Breast epithelium (tissue), 4 donors: ENCODE data around the gene SLC25A36. TPM values are rescaled to one million over a fixed set of nuclear protein-coding genes. Genes with fewer than 3 reads are reported as not detected.
"Not testable (repeated sequence)": the region's sequence is repeated elsewhere in the genome, so short reads cannot be mapped to it uniquely, and the experiment has no call there.

Experiments
- DNase-seq, 2 donors: peaks; one replicate each; pipeline ENCODE4 v3.0.0-alpha.2; 2019; ENCODE audit warnings: low spot score in 2 of 2
- H3K27ac ChIP-seq, 2 donors: fragments of 200-600 bp; sonication (generic) in 1 of 2; one replicate each; pipeline ENCODE4 v1.5.1; 2016 to 2019; ENCODE audit warnings: mild to moderate bottlenecking in 1 of 2
- H3K27me3 ChIP-seq, 2 donors: fragments of 200-600 bp; sonication (generic) in 1 of 2; one replicate each; pipeline versions ENCODE4 v1.5.1 to v1.6.0; 2017 to 2019; ENCODE audit warnings: control low read depth in 1 of 2, mild to moderate bottlenecking in 1 of 2
- H3K36me3 ChIP-seq: fragments of 200-600 bp; one replicate; pipeline ENCODE4 v1.5.1; 2019
- H3K4me1 ChIP-seq, 2 donors: fragments of 200-600 bp; sonication (generic); one replicate each; pipeline ENCODE4 v1.5.1; 2016 to 2019; ENCODE audit warnings: control low read depth in 1 of 2
- H3K4me3 ChIP-seq, 3 donors: fragments of 200-600 bp; sonication (generic); 1 replicate in 2 of 3; 2 replicates in 1 of 3; pipeline ENCODE4 v1.5.1; 2016 to 2019; ENCODE audit warnings: mild to moderate bottlenecking in 3 of 3, moderate library complexity in 2 of 3
- H3K9me3 ChIP-seq, 2 donors: fragments of 200-600 bp; sonication (generic) in 1 of 2; one replicate each; pipeline ENCODE4 v1.5.1; 2016 to 2019; ENCODE audit warnings: control low read depth in 1 of 2
- CTCF ChIP-seq, 3 donors: fragments of 450-650 bp; IDR thresholded peaks; one replicate each; pipeline ENCODE4 v1.5.1; 2016 to 2017; ENCODE audit warnings: antibody characterized with exemption in 3 of 3, mild to moderate bottlenecking in 3 of 3, moderate library complexity in 3 of 3
- POLR2A ChIP-seq: fragments of 450-650 bp; IDR thresholded peaks from one replicate; pipeline ENCODE4 v1.6.1; 2016; ENCODE audit warnings: antibody characterized with exemption, mild to moderate bottlenecking, moderate library complexity
- POLR2AphosphoS5 ChIP-seq, 3 donors: sonication (generic); formaldehyde crosslinking; IDR thresholded peaks; one replicate each; pipeline ENCODE4 v1.6.1; 2017; ENCODE audit warnings: antibody characterized with exemption in 3 of 3
- intact Hi-C: fragments of 100-400 bp; cut with DNase I; formaldehyde crosslinking; loops from one replicate; pipeline ENCODE4 v1.15.1; 2023; ENCODE audit warnings: low total_unique reads
- total RNA-seq, 3 donors: library from RNA; depleted of rRNA; stranded (reverse); fragments of >200 nt; gene quantifications; one replicate each; pipeline ENCODE4 v1.1.0, GENCODE V29; 2016

Gene SLC25A36
- total RNA-seq, 3 donors from 2014 or later, result 74.7 to 111 (median 86.7) TPM

GRCh38 chr3:140950144-140950543 is 8.5 kb downstream of the SLC25A36 start:
- H3K27ac ChIP-seq, result no peak overlapping the region
- intact Hi-C loops, result no loop called here
- H3K9me3 ChIP-seq, result no peaks in the 10 kb centered on the region
- no peak overlapping the region for H3K4me3 ChIP-seq
- TF ChIP-seq POLR2AphosphoS5 (IDR thresholded peaks at IDR 0.05), result no peak
- no peak for TF ChIP-seq CTCF (IDR thresholded peaks at IDR 0.05)
- no peak for TF ChIP-seq POLR2A
- H3K27me3 ChIP-seq, result no peaks in the 10 kb centered on the region
- no peaks in the 10 kb centered on the region for H3K4me1 ChIP-seq
- no peaks in the 10 kb centered on the region for H3K36me3 ChIP-seq
- no peak for DNase-seq

- no peaks in the 10 kb centered on the region for H3K4me1 ChIP-seq
- no peak for TF ChIP-seq POLR2A
- TF ChIP-seq CTCF (IDR thresholded peaks at IDR 0.05), result no peak
- no peak for TF ChIP-seq POLR2AphosphoS5 (IDR thresholded peaks at IDR 0.05)
Observed at GRCh38 chr3:140950863-140951262, 9.2 kb downstream of the SLC25A36 start.

GRCh38 chr3:140951750-140952149 is 10.1 kb downstream of the SLC25A36 start:
- H3K27me3 ChIP-seq, H3K4me3 ChIP-seq, H3K36me3 ChIP-seq, H3K27ac ChIP-seq, H3K4me1 ChIP-seq, H3K9me3 ChIP-seq, DNase-seq, intact Hi-C loops: not testable (repeated sequence)

More at GRCh38 chr3:140950863-140951262, 9.2 kb downstream of the SLC25A36 start:
- Histone ChIP-seq H3K36me3 (no peaks in the 10 kb centered on the region), H3K27me3 (no peaks in the 10 kb centered on the region), H3K4me3 (no peak overlapping the region), H3K27ac (no peak overlapping the region), H3K9me3 (no peaks in the 10 kb centered on the region)
- intact Hi-C loops, result no loop called here
- DNase-seq, result no peak

GRCh38 chr3:140953028-140953960 is 11.7 kb downstream of the SLC25A36 start:
- Histone ChIP-seq H3K36me3 (no peaks in the 10 kb centered on the region), H3K4me3 (no peak overlapping the region), H3K27ac (no peak overlapping the region), H3K9me3 (no peaks in the 10 kb centered on the region), H3K4me1 (no peaks in the 10 kb centered on the region), H3K27me3 (no peaks in the 10 kb centered on the region)
- intact Hi-C loops, result no loop called here
- TF ChIP-seq POLR2A (no peak), POLR2AphosphoS5 (IDR thresholded peaks at IDR 0.05) (no peak), CTCF (IDR thresholded peaks at IDR 0.05) (no peak)
- DNase-seq, result no peak

- no peak for DNase-seq
- H3K27ac ChIP-seq, result no peak overlapping the region
- H3K4me1 ChIP-seq, result no peaks in the 10 kb centered on the region
- H3K36me3 ChIP-seq, result no peaks in the 10 kb centered on the region
- H3K27me3 ChIP-seq, result no peaks in the 10 kb centered on the region
- H3K9me3 ChIP-seq, result no peaks in the 10 kb centered on the region
- no peak overlapping the region for H3K4me3 ChIP-seq
- TF ChIP-seq POLR2AphosphoS5 (IDR thresholded peaks at IDR 0.05) (no peak), CTCF (IDR thresholded peaks at IDR 0.05) (no peak), POLR2A (no peak)
- intact Hi-C loops, result no loop called here
Observed at GRCh38 chr3:140954576-140954975, 12.9 kb downstream of the SLC25A36 start.
